CD4-positive, CD25-positive, alpha-beta regulatory T cell (primary cell): Measurements from ENCODE around the gene SEPHS2. TPM values are rescaled to one million over a fixed set of nuclear protein-coding genes. Genes with fewer than 3 reads are reported as not detected.

Source experiments
- ATAC-seq, 2 donors: fragments of 150-1000 bp; cut with Tn5 transposase; one replicate each; pipeline ENCODE4 v1.10.0; 2021; ENCODE audit warnings: low read depth in 2 of 2, moderate number of reproducible peaks in 2 of 2, moderate library complexity in 1 of 2
- DNase-seq, 3 donors: peaks; one replicate each; pipeline versions ENCODE4 v3.0.0 to v3.0.0-alpha.2; 2012 to 2022; ENCODE audit warnings: mixed read lengths in 1 of 3
- H3K27ac ChIP-seq: one replicate; pipeline ENCODE4 v1.7.0; 2013; ENCODE audit warnings: mild to moderate bottlenecking, low read length; ENCODE audit not compliant: insufficient read depth, poor library complexity, severe bottlenecking
- H3K27me3 ChIP-seq: one replicate; pipeline ENCODE4 v1.7.0; 2013; ENCODE audit warnings: low read length; ENCODE audit not compliant: control insufficient read depth, insufficient read depth
- H3K36me3 ChIP-seq: one replicate; pipeline ENCODE4 v1.7.0; 2013; ENCODE audit warnings: mild to moderate bottlenecking, low read length, moderate library complexity; ENCODE audit not compliant: control insufficient read depth, insufficient read depth
- H3K4me1 ChIP-seq: 2 replicates; pipeline ENCODE4 v1.7.0; 2013; ENCODE audit warnings: mild to moderate bottlenecking, low read length; ENCODE audit not compliant: insufficient read depth, control insufficient read depth, poor library complexity, severe bottlenecking
- H3K4me3 ChIP-seq: one replicate; pipeline ENCODE4 v1.7.0; 2013; ENCODE audit warnings: low read depth, mild to moderate bottlenecking, low read length, moderate library complexity
- H3K9me3 ChIP-seq, 2 experiments: 1 replicate in 1 of 2; 2 replicates in 1 of 2; pipeline ENCODE4 v1.7.0; 2013; ENCODE audit warnings: low read length in 2 of 2, mild to moderate bottlenecking in 1 of 2, moderate library complexity in 1 of 2; ENCODE audit not compliant: control insufficient read depth in 2 of 2
- H3K27ac Mint-ChIP-seq, 3 donors: one replicate each; pipeline ENCODE4 v1.8.0; 2020 to 2022; ENCODE audit warnings: mild to moderate bottlenecking in 3 of 3, mixed read lengths in 3 of 3, moderate library complexity in 2 of 3
- H3K27me3 Mint-ChIP-seq: one replicate; pipeline ENCODE4 v1.8.0; 2022; ENCODE audit warnings: mild to moderate bottlenecking, mixed read lengths
- H3K36me3 Mint-ChIP-seq: one replicate; pipeline ENCODE4 v1.8.0; 2020; ENCODE audit warnings: mixed read lengths
- H3K4me1 Mint-ChIP-seq, 4 donors: one replicate each; pipeline ENCODE4 v1.8.0; 2020 to 2022; ENCODE audit warnings: mixed read lengths in 4 of 4, mild to moderate bottlenecking in 1 of 4
- H3K4me3 Mint-ChIP-seq, 4 donors: one replicate each; pipeline ENCODE4 v1.8.0; 2020 to 2022; ENCODE audit warnings: mild to moderate bottlenecking in 4 of 4, mixed read lengths in 4 of 4, moderate library complexity in 3 of 4
- H3K9me3 Mint-ChIP-seq, 7 donors: one replicate each; pipeline ENCODE4 v1.8.0; 2020 to 2022; ENCODE audit warnings: mixed read lengths in 7 of 7, mild to moderate bottlenecking in 3 of 7, moderate library complexity in 2 of 7
- polyA plus RNA-seq, 4 donors: library from polyadenylated mRNA; unstranded; fragments of 300-500 nt; fragmentation: Illumina TruSeq; gene quantifications; one replicate each; pipeline ENCODE4 v1.2.3, GENCODE V29; 2021
- total RNA-seq: library from RNA; stranded (reverse); gene quantifications from one replicate; pipeline ENCODE4 v1.2.3, GENCODE V29; 2022

Gene SEPHS2
- total and polyA plus RNA-seq, 5 donors from 2014 or later = 26.0 to 89.8 (median 79.1) TPM

GRCh38 chr16:30476991-30477390, 31.3 kb upstream of the SEPHS2 start:
- ATAC-seq (no peak), DNase-seq (no peak)
- Histone ChIP-seq H3K9me3 (no peaks in the 10 kb centered on the region), H3K27me3 (no peaks in the 10 kb centered on the region), H3K36me3 (peaks cover 49% of the 10 kb centered on the region), H3K4me3 (no peak overlapping the region), H3K4me1 (peaks cover 55% of the 10 kb centered on the region), H3K27ac (peak overlapping the region; percentile 64)
- H3K27ac Mint-ChIP-seq = peak overlapping the region; percentile 81 to 91 (median 85)
- no peaks in the 10 kb centered on the region for H3K9me3 Mint-ChIP-seq
- peaks cover 10 to 78% (median 43%) of the 10 kb centered on the region in 4 donors for H3K4me1 Mint-ChIP-seq
- peak overlapping the region in 3 of 4 donors; percentile 15 to 66 (median 56) for H3K4me3 Mint-ChIP-seq
- H3K27me3 Mint-ChIP-seq = no peaks in the 10 kb centered on the region
- peaks cover 44% of the 10 kb centered on the region for H3K36me3 Mint-ChIP-seq

- Mint-ChIP-seq H3K27me3 (no peaks in the 10 kb centered on the region), H3K27ac (peak overlapping the region; percentile 63 to 90 (median 85)), H3K36me3 (peaks cover 35% of the 10 kb centered on the region), H3K4me1 (peaks cover 16 to 85% (median 42%) of the 10 kb centered on the region in 4 donors), H3K9me3 (no peaks in the 10 kb centered on the region), H3K4me3 (peak overlapping the region; percentile 88 to 98 (median 94))
- Histone ChIP-seq H3K4me3 (peak overlapping the region; percentile 89), H3K36me3 (peaks cover 27% of the 10 kb centered on the region), H3K27ac (peak overlapping the region; percentile 87), H3K27me3 (no peaks in the 10 kb centered on the region), H3K4me1 (peaks cover 72% of the 10 kb centered on the region), H3K9me3 (no peaks in the 10 kb centered on the region)
- no peak for ATAC-seq
- DNase-seq = no peak
These were observed 29.0 kb upstream of the SEPHS2 start for GRCh38 chr16:30474684-30475083.

- DNase-seq = no peak
These were observed 28.4 kb upstream of the SEPHS2 start for GRCh38 chr16:30474074-30474452.

GRCh38 chr16:30473231-30474073, 27.8 kb upstream of the SEPHS2 start:
- Mint-ChIP-seq H3K4me3 (peak overlapping the region; percentile 89 to 100 (median 98)), H3K27me3 (no peaks in the 10 kb centered on the region), H3K36me3 (peaks cover 32% of the 10 kb centered on the region), H3K27ac (peak overlapping the region; percentile 93 to 99 (median 96)), H3K9me3 (no peaks in the 10 kb centered on the region), H3K4me1 (peaks cover 19 to 82% (median 41%) of the 10 kb centered on the region in 4 donors)
- Histone ChIP-seq H3K27ac (peak overlapping the region; percentile 87), H3K27me3 (no peaks in the 10 kb centered on the region), H3K36me3 (peaks cover 16% of the 10 kb centered on the region), H3K4me3 (peak overlapping the region; percentile 89), H3K4me1 (peaks cover 77% of the 10 kb centered on the region), H3K9me3 (no peaks in the 10 kb centered on the region)
- DNase-seq = no peak
- ATAC-seq = peak in 1 of 2 donors; percentile 7

More at GRCh38 chr16:30474074-30474452, 28.4 kb upstream of the SEPHS2 start:
- Histone ChIP-seq H3K4me3 (peak overlapping the region; percentile 89), H3K36me3 (peaks cover 22% of the 10 kb centered on the region), H3K4me1 (peaks cover 77% of the 10 kb centered on the region), H3K9me3 (no peaks in the 10 kb centered on the region), H3K27me3 (no peaks in the 10 kb centered on the region), H3K27ac (peak overlapping the region; percentile 87)
- peak overlapping the region; percentile 93 to 99 (median 96) for H3K27ac Mint-ChIP-seq
- peaks cover 19 to 88% (median 45%) of the 10 kb centered on the region in 4 donors for H3K4me1 Mint-ChIP-seq
- no peaks in the 10 kb centered on the region for H3K27me3 Mint-ChIP-seq
- no peaks in the 10 kb centered on the region for H3K9me3 Mint-ChIP-seq
- H3K4me3 Mint-ChIP-seq = peak overlapping the region; percentile 89 to 100 (median 98)
- ATAC-seq = no peak
- H3K36me3 Mint-ChIP-seq = peaks cover 35% of the 10 kb centered on the region

- peak within 1 kb of the TSS; percentile 89 to 100 (median 98) for H3K4me3 Mint-ChIP-seq
- Histone ChIP-seq H3K9me3 (no peaks in the 10 kb centered on the region), H3K4me1 (peaks cover 77% of the 10 kb centered on the region), H3K36me3 (peaks cover 16% of the 10 kb centered on the region), H3K27me3 (no peaks in the 10 kb centered on the region), H3K4me3 (peak within 1 kb of the TSS; percentile 89), H3K27ac (peak within 1 kb of the TSS; percentile 87)
- H3K4me1 Mint-ChIP-seq = peaks cover 19 to 81% (median 39%) of the 10 kb centered on the region in 4 donors
- peak within 1 kb of the TSS; percentile 93 to 99 (median 96) for H3K27ac Mint-ChIP-seq
- peak; percentile 67 to 94 (median 86) for DNase-seq
- H3K27me3 Mint-ChIP-seq = no peaks in the 10 kb centered on the region
- no peaks in the 10 kb centered on the region for H3K9me3 Mint-ChIP-seq
- ATAC-seq = peak; percentile 76 to 80
- H3K36me3 Mint-ChIP-seq = peaks cover 29% of the 10 kb centered on the region
These were observed 26.8 kb upstream of the SEPHS2 start, which contains the start of gene ITGAL for GRCh38 chr16:30472328-30472942. Gene ITGAL (plus strand): TSS chr16:30472742. CDS start chr16:30472838, 96 bp downstream.

- peaks cover 6% of the 10 kb centered on the region for H3K36me3 ChIP-seq
- peaks cover 19 to 76% (median 30%) of the 10 kb centered on the region in 4 donors for H3K4me1 Mint-ChIP-seq
- H3K27me3 Mint-ChIP-seq = no peaks in the 10 kb centered on the region
- ATAC-seq = no peak
- peak overlapping the region; percentile 8 for H3K4me3 ChIP-seq
- H3K27me3 ChIP-seq = no peaks in the 10 kb centered on the region
- DNase-seq = no peak
- no peaks in the 10 kb centered on the region for H3K9me3 Mint-ChIP-seq
- no peaks in the 10 kb centered on the region for H3K9me3 ChIP-seq
- peak overlapping the region; percentile 55 to 99 (median 96) for H3K27ac Mint-ChIP-seq
- peak overlapping the region; percentile 87 for H3K27ac ChIP-seq
- H3K4me3 Mint-ChIP-seq = peak overlapping the region in 3 of 4 donors; percentile 26 to 80 (median 80)
- H3K36me3 Mint-ChIP-seq = peaks cover 21% of the 10 kb centered on the region
- peaks cover 62% of the 10 kb centered on the region for H3K4me1 ChIP-seq
These were observed 24.9 kb upstream of the SEPHS2 start for GRCh38 chr16:30470632-30470995.

GRCh38 chr16:30470170-30470512, 24.5 kb upstream of the SEPHS2 start:
- H3K27ac ChIP-seq = peak overlapping the region; percentile 87
- peaks cover 57% of the 10 kb centered on the region for H3K4me1 ChIP-seq
- H3K9me3 ChIP-seq = no peaks in the 10 kb centered on the region
- H3K4me1 Mint-ChIP-seq = peaks cover 15 to 71% (median 28%) of the 10 kb centered on the region in 4 donors
- H3K36me3 Mint-ChIP-seq = peaks cover 17% of the 10 kb centered on the region
- H3K4me3 ChIP-seq = no peak overlapping the region
- peak in 1 of 3 donors; percentile 52 for DNase-seq
- peak overlapping the region in 3 of 4 donors; percentile 62 to 80 (median 80) for H3K4me3 Mint-ChIP-seq
- no peaks in the 10 kb centered on the region for H3K27me3 Mint-ChIP-seq
- peak overlapping the region; percentile 55 to 96 (median 96) for H3K27ac Mint-ChIP-seq
- no peak for ATAC-seq
- H3K27me3 ChIP-seq = no peaks in the 10 kb centered on the region
- peaks cover 1% of the 10 kb centered on the region for H3K36me3 ChIP-seq
- no peaks in the 10 kb centered on the region for H3K9me3 Mint-ChIP-seq
